H4 (cell line): ENCODE data around the gene HDC. TPM values are rescaled to one million over a fixed set of nuclear protein-coding genes. Genes with fewer than 3 reads are reported as not detected.

ENCODE experiments used
- DNase-seq: peaks from one replicate; pipeline ENCODE4 v3.0.0-alpha.2; 2015; ENCODE audit warnings: low spot score
- total RNA-seq: library from RNA; depleted of rRNA; stranded (reverse); fragments of >200 nt; shearing (Covaris generic); gene quantifications from 2 replicates; pipeline ENCODE4 v1.2.3, GENCODE V29; 2014; rRNA removed

The HDC gene
- total RNA-seq = not detected in 2 replicates

- no peak for DNase-seq
Observed at GRCh38 chr15:50265620-50266019, at the start of gene HDC. Gene HDC (minus strand): TSS chr15:50265726. CDS start chr15:50265623, 103 bp downstream.

GRCh38 chr15:50312636-50313035, 47.1 kb upstream of the HDC start:
- no peak for DNase-seq

- no peak for DNase-seq
Observed at GRCh38 chr15:50307799-50308198, 42.3 kb upstream of the HDC start.

- no peak for DNase-seq
Observed at GRCh38 chr15:50304836-50305235, 39.3 kb upstream of the HDC start.

- no peak for DNase-seq
Observed at GRCh38 chr15:50302581-50302980, 37.1 kb upstream of the HDC start.

- no peak for DNase-seq
Observed at GRCh38 chr15:50298340-50298739, 32.8 kb upstream of the HDC start.

GRCh38 chr15:50295966-50296365, 30.4 kb upstream of the HDC start:
- DNase-seq = no peak

GRCh38 chr15:50289749-50290148, 24.2 kb upstream of the HDC start:
- DNase-seq = no peak

- no peak for DNase-seq
Observed at GRCh38 chr15:50287324-50288116, 22.0 kb upstream of the HDC start.

GRCh38 chr15:50281427-50281826, 15.9 kb upstream of the HDC start:
- no peak for DNase-seq

- DNase-seq = peak; percentile 20
Observed at GRCh38 chr15:50280271-50280670, 14.7 kb upstream of the HDC start.

- no peak for DNase-seq
Observed at GRCh38 chr15:50278496-50278895, 13.0 kb upstream of the HDC start.

- no peak for DNase-seq
Observed at GRCh38 chr15:50277370-50277769, 11.8 kb upstream of the HDC start.

GRCh38 chr15:50275908-50276307, 10.4 kb upstream of the HDC start:
- no peak for DNase-seq

- no peak for DNase-seq
Observed at GRCh38 chr15:50275091-50275490, 9.6 kb upstream of the HDC start.

- DNase-seq = no peak
Observed at GRCh38 chr15:50267577-50267976, 2.1 kb upstream of the HDC start.

GRCh38 chr15:50262533-50262932, 3.0 kb downstream of the HDC start:
- DNase-seq = no peak

GRCh38 chr15:50261981-50262380, 3.5 kb downstream of the HDC start:
- DNase-seq = no peak

GRCh38 chr15:50260969-50261496, 4.5 kb downstream of the HDC start:
- DNase-seq = no peak

- no peak for DNase-seq
Observed at GRCh38 chr15:50259276-50259675, 6.2 kb downstream of the HDC start.

GRCh38 chr15:50257924-50258323, 7.6 kb downstream of the HDC start:
- no peak for DNase-seq

GRCh38 chr15:50257332-50257731, 8.2 kb downstream of the HDC start:
- no peak for DNase-seq

- peak; percentile 80 for DNase-seq
Observed at GRCh38 chr15:50256188-50257041, 9.1 kb downstream of the HDC start.
